HG03558 (cell line): ENCODE measurements around the gene TRAF3IP1.
"Not testable (repeated sequence)": the region's sequence is repeated elsewhere in the genome, so short reads cannot be mapped to it uniquely, and the experiment has no call there.

Experiments used
- ATAC-seq: cut with Tn5 transposase; IDR thresholded peaks from one replicate; pipeline ENCODE4 v1.9.1; 2021; ENCODE audit warnings: moderate number of reproducible peaks; ENCODE audit not compliant: unreplicated experiment; ENCODE audit errors: extremely low read depth

Gene TRAF3IP1

DNA sequence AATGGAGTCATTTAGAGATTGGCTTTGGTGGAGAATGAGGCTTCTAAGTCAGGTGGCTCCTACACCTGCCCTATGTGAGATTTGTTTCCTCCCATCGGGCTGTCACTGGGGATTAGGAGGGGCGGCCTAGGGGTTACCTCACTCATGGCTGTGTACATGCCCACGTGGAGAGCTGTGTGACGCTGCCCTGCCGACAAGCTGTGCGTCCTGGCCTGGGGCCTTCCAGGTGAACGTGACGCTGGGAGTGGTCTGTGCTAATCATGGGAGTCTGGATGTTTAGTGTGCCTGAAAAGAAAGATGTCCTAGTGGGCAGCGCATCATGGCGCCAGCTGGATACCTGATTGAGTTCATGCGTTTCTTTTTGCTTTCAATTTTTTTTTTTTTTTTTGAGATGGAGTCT is 120.4 kb downstream of the TRAF3IP1 start:
- no peak for ATAC-seq

DNA sequence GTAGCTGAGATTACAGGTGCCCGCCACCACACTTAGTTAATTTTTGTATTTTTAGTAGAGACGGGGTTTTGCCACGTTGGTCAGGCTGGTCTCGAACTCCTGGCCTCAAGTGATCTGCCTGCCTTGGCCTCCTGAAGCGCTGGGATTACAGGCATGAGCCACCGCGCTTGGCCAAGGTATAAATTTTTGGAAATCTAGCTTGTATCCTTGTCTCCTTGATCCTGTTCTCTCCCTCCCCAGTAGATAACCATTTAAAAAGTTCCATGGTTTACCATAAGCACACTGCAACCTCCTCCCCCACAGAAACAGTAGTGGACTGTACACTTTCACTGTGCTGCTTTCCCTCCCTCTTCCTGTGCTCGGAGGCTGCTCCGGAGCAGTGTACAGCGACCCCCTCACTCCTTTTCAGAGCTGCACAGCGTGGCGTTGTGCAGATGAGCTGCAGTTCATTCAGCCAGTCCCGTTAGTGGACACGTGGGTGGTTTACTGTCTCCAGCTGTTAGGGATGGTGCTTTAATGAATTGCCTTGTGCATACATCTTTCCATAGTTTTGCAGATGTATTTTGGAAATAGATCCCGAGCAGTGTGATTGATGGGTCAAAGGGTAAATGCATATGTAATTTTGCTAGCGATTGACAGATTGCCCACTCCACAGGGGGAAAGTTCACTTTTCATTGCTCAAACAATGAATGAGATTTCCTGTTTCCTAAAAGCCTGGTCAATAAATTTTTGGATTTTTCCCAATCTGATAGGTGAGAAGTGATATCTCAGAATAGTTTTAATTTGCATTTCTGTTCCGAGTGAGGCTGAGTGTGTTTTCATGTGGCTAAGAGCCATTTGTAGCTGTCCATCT is 121.2 kb downstream of the TRAF3IP1 start:
- ATAC-seq, result no peak

DNA sequence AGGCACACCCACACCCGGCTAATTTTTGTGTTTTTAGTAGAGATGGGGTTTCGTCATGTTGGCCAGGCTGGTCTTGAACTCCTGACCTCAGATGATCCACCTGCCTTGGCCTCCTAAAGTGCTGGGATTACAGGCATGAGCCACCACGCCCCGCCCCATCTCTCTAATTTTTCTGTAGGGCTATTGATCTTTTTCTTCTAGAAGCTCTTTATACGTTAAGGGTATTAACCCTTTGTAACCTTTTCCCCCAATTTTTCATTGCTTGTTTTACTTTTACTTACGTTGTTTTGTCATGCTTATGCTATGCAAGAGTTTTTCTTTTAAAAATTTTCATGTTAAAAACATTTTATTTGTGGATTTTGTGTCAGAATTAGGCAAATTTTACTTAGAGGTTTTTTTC is 121.9 kb downstream of the TRAF3IP1 start:
- ATAC-seq, result not testable (repeated sequence)

DNA sequence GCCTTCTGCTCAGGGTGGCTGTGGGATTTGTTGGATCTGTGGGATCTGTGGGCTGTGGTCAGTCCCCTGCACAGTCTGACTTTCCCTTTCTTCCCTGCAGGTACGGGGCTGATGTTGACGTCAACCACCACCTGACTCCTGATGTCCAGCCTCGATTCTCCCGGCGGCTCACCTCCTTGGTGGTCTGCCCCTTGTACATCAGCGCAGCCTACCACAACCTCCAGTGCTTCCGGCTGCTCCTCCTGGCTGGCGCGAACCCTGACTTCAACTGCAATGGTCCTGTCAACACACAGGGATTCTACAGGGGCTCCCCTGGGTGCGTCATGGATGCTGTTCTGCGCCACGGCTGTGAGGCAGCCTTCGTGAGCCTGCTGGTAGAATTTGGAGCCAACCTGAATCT is 123.9 kb downstream of the TRAF3IP1 start:
- ATAC-seq, result no peak

DNA sequence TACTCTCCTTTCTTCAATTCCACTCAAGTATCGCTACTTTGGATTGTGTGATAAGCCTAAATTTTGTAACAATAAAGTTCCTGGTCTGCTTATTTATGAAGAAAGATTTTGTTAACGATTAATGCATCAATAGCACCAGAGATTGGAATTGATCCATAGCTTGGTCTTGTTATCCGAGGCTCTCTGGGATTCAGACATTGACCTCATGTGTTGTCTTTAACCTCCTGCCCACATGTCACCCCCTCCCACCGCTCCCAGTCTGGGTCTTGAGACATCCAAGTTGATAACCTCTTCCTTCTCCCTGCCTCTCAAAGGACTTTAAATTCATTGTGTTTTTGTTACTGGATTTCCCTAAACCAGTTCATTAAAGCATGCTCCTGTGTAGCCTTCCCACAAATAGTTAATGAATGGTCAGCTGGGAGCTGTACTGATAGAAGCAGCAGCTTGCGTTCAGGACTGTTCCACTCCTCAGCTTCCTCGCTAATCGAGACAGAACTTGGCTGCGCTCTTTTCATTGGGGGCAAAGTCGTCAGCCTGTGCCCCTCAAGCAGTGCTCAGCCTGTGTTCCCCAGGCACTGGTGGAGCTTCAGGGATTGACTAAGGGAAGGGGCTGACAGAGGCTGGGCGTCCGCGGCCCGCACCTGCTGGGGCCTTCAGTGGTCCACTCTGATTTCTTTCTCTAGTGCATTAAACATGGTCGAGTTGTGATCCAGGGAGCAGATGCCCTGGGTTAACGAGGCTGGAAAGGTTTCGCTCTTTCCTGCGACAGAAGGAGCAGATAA is 125.3 kb downstream of the TRAF3IP1 start:
- no peak for ATAC-seq

DNA sequence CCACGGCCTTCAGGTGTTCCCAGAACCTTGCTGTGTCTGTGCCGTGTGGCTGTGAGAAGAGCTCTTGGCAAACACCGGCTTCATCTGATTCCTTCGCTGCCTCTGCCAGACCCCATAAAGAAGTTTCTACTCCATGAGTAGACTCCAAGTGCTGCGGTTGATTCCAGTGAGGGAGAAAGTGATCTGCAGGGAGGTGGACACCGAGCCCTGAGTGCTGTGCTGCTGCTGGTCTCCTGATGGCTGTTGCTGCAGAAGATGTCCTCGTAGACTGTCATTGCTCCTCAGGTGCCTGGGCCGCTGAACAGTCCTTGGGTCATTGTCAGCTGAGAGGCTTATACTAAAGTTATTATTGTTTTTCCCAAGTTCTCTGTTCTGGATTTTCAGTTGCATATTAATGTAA is 126.1 kb downstream of the TRAF3IP1 start:
- ATAC-seq, result no peak

DNA sequence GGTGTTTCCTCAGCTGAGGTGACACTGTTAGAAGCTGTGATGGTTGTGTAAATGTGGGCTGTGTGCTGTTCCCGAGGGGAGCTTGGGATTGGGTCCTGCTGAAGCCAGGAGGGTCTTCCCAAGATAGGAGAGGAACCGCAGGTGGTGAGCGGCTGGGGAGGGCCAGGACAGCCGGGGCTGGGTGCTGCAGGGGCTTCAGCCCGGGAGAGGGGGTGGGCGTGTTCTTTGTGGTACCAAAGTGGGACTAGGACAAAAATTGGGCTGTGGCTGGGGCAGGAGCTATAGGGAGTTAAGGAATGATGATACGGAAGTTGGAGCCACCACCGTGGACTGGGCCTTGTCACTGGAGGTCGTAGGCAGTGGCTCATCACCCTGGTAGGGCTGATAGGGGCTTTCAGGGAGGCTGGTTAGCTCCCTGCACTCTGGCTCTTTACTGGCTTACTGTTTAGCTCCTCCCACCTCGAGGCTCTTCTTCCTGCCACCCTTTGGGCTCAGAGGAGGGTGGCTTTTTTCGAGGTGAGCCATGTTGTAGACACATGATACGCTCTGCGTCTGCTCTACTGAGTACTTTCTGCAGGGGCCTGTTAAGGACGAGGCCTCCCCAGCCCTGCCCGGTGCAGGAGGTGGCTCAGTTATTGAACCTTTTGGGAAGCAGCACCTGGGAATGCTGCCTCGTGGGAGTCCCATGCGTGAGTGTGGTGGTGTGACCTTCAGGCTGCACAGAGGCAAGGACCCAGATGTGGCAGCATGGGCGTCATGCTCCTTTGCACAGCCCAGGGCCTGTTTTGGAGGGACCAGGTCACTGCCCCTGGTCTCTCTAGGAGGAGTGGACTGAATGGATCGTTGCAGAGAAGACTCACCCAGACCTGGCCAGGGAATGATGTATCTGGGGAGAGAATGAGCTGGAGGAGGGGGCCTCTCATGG is 128.0 kb downstream of the TRAF3IP1 start:
- ATAC-seq, result no peak

DNA sequence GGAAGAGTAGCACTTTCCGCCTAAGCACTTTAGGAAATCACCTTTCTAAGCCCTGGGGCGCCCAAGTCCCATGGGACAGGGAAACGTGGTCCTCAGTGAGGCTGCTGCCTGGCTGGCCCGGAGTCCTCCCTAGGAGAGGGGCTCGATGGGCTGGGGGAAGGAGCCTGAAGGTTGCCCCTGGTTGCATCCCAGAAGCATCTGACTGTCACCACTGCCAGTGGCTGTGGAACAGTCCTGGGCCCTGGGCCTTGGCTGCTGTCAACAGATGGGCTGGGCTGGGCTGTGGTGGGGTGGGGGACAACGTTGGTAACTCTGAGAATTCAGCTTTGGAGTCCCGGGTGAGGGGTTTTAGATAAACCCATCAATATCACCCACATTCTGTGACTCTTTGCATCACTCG is 128.9 kb downstream of the TRAF3IP1 start:
- no peak for ATAC-seq

DNA sequence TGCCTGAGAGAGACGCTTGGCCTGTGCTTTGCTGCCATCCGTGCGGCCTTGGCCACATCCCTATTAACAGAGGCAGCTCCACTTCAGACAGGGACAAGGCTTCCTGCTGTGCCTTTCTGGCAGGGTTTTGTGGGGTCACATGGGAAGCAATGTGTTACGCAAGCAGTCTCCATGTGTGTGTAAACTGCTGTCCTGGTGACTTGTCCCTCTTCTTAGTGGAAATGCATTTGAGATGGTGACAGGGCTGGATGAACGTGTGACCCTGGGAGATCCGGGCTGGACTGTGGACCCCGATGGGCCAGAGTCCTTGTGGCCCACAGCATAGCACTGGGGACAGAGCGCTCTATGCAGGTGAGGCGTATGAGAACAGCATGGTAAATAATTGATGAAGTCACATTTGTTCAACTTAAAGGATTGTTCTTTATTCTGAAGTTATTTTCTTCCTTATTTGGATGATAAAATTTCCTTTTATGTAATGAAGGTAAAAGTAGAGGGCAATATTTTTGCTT is 129.6 kb downstream of the TRAF3IP1 start:
- no peak for ATAC-seq

DNA sequence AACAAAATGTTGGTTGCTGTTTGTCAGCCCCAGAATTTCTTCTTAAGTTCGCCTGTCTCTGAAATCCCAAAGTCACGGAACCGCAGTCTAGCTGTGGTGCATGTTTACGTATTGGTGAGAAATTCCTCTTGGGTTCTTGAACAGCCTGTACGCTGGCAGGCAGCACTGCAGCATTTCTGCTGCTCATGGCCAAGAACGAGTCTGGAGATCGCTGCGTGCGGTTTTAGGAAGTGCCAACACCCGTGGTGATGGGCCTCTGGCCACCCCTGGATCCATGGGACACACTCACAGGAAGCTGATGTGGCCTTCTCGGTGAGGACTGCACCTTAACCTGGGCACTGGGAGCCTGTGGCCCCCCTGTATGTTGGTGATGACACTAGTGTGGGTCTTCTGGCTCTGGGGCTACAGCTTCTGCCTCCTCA is 130.1 kb downstream of the TRAF3IP1 start:
- ATAC-seq, result no peak
